K562 (cell line): Measurements from ENCODE around the gene PTPN18. TPM values are rescaled to one million over a fixed set of nuclear protein-coding genes. Genes with fewer than 3 reads are reported as not detected.

Source experiments
- BRD4 ChIP-seq: fragments of 200-600 bp; sonication (generic); IDR thresholded peaks from 2 replicates; pipeline ENCODE4 v1.6.1; 2017; ENCODE audit warnings: inconsistent platforms
- CAMTA2 ChIP-seq: fragments of 250-450 bp; sonication (Bioruptor Pico); conservative IDR thresholded peaks from 2 replicates; pipeline ENCODE4 v1.5.1; 2022
- DNMT1 ChIP-seq: fragments of 450-650 bp; IDR thresholded peaks from 2 replicates; pipeline ENCODE4 v1.6.1; 2016; ENCODE audit warnings: antibody characterized with exemption, mild to moderate bottlenecking
- EGR1 ChIP-seq: fragments of 450-650 bp; conservative IDR thresholded peaks from 2 replicates; pipeline ENCODE4 v1.6.1; 2017; ENCODE audit warnings: mild to moderate bottlenecking
- ESRRA ChIP-seq: fragments of 450-650 bp; IDR thresholded peaks from 2 replicates; pipeline ENCODE4 v1.6.1; 2014; ENCODE audit warnings: low read depth, mild to moderate bottlenecking, moderate library complexity, borderline replicate concordance
- GABPA ChIP-seq: fragments of 200-800 bp; sonication (Bioruptor generic); conservative IDR thresholded peaks from 2 replicates; pipeline ENCODE4 v1.6.1; 2016; ENCODE audit warnings: low read depth, missing genetic modification characterization, missing compliant biosample characterization
- HDAC2 ChIP-seq: fragments of 450-650 bp; IDR thresholded peaks from 2 replicates; pipeline ENCODE4 v1.6.1; 2016; ENCODE audit warnings: mild to moderate bottlenecking
- HMG20B ChIP-seq: fragments of 250-450 bp; sonication (Bioruptor Pico); IDR thresholded peaks from 2 replicates; pipeline ENCODE4 v1.5.0; 2021; ENCODE audit warnings: mild to moderate bottlenecking
- HNRNPUL1 ChIP-seq: fragments of 200-400 bp; formaldehyde crosslinking; IDR thresholded peaks from 2 replicates; pipeline ENCODE4 v1.6.1; 2017; ENCODE audit warnings: low read length
- MAFF ChIP-seq: IDR thresholded peaks from 2 replicates; pipeline ENCODE4 v1.6.1; 2012; ENCODE audit warnings: low read length, improper control_type of control experiment
- NCOA1 ChIP-seq: fragments of 450-650 bp; IDR thresholded peaks from 2 replicates; pipeline ENCODE4 v1.6.1; 2016; ENCODE audit warnings: low read depth
- NFE2 ChIP-seq: IDR thresholded peaks from 2 replicates; pipeline ENCODE4 v1.6.1; 2014; ENCODE audit warnings: antibody characterized with exemption, low read depth
- ZBTB7A ChIP-seq: IDR thresholded peaks from 2 replicates; pipeline ENCODE4 v1.6.1; 2011; ENCODE audit warnings: low read depth, mild to moderate bottlenecking, low read length, moderate library complexity, borderline replicate concordance; ENCODE audit not compliant: control insufficient read depth
- ZEB2 ChIP-seq: fragments of 450-650 bp; IDR thresholded peaks from 2 replicates; pipeline ENCODE4 v1.6.1; 2016
- ZFX ChIP-seq: sonication (generic); formaldehyde crosslinking; IDR thresholded peaks from 2 replicates; pipeline ENCODE4 v1.8.0; 2022; ENCODE audit warnings: mild to moderate bottlenecking, missing genetic modification reagents, moderate library complexity
- ZNF3 ChIP-seq: fragments of 250-450 bp; sonication (Bioruptor Pico); IDR thresholded peaks from 2 replicates; pipeline ENCODE4 v1.5.0; 2021; ENCODE audit warnings: mild to moderate bottlenecking, moderate library complexity
- ZNF584 ChIP-seq: fragments of 200-800 bp; sonication (Bioruptor generic); IDR thresholded peaks from 2 replicates; pipeline ENCODE4 v1.6.1; 2016; ENCODE audit warnings: low read depth, mild to moderate bottlenecking, missing genetic modification characterization, missing compliant biosample characterization
- ZNF644 ChIP-seq: fragments of 200-800 bp; sonication (Bioruptor generic); IDR thresholded peaks from 2 replicates; pipeline ENCODE4 v1.6.1; 2016; ENCODE audit warnings: low read depth, missing genetic modification characterization, missing compliant biosample characterization
- ZNF785 ChIP-seq: fragments of 250-450 bp; sonication (Bioruptor Pico); IDR thresholded peaks from 2 replicates; pipeline ENCODE4 v1.4.0; 2020; ENCODE audit warnings: mild to moderate bottlenecking
- polyA plus RNA-seq, 8 experiments: library from polyadenylated mRNA; depleted of rRNA in 4 of 8; stranded (reverse) in 5 of 8; unstranded in 3 of 8; fragments of >200 nt; fragmentation: Nextera tagmentation in 2 of 8; fragmentation: Illumina TruSeq in 1 of 8; extraction: Ambion mirVana in 2 of 8; extraction: Trizol in 1 of 8; gene quantifications; 2 replicates each; pipeline versions ENCODE4 v1.2.1 to v1.2.3, GENCODE V29; 2011 to 2014; ENCODE audit warnings: inconsistent platforms in 1 of 8, missing spikeins in 1 of 8
- total RNA-seq, 7 experiments: library from RNA; depleted of rRNA in 6 of 7; stranded (reverse); fragments of >200 nt in 6 of 7; fragmentation: Illumina TruSeq in 2 of 7; extraction: Trizol in 2 of 7; gene quantifications; 2 replicates each; pipeline versions ENCODE4 v1.2.1 to v1.2.3, GENCODE V29; 2011 to 2021; ENCODE audit warnings: low replicate concordance in 1 of 7
- TF ChIP-seq, protein P1 (sequence below): fragments of 250-450 bp; sonication (Bioruptor Pico); IDR thresholded peaks from 2 replicates; pipeline ENCODE4 v1.4.0; 2020
- TF ChIP-seq, protein P2 (sequence below), 2 experiments: fragments of 450-650 bp; IDR thresholded peaks; 2 replicates each; pipeline ENCODE4 v1.6.1; 2018; ENCODE audit warnings: mild to moderate bottlenecking in 2 of 2, low read depth in 1 of 2; ENCODE audit not compliant: partially characterized antibody in 2 of 2
- TF ChIP-seq, protein P3 (sequence below): sonication (generic); formaldehyde crosslinking; IDR thresholded peaks from 2 replicates; pipeline ENCODE4 v1.8.0; 2022; ENCODE audit warnings: mild to moderate bottlenecking, low read depth, missing genetic modification reagents

The PTPN18 gene
- total and polyA plus RNA-seq, 9 of the 15 experiments (the other 6 are each of a cell fraction or from before 2014, with no cell fraction given): 11.6 to 90.7 (median 49.6) TPM

DNA sequence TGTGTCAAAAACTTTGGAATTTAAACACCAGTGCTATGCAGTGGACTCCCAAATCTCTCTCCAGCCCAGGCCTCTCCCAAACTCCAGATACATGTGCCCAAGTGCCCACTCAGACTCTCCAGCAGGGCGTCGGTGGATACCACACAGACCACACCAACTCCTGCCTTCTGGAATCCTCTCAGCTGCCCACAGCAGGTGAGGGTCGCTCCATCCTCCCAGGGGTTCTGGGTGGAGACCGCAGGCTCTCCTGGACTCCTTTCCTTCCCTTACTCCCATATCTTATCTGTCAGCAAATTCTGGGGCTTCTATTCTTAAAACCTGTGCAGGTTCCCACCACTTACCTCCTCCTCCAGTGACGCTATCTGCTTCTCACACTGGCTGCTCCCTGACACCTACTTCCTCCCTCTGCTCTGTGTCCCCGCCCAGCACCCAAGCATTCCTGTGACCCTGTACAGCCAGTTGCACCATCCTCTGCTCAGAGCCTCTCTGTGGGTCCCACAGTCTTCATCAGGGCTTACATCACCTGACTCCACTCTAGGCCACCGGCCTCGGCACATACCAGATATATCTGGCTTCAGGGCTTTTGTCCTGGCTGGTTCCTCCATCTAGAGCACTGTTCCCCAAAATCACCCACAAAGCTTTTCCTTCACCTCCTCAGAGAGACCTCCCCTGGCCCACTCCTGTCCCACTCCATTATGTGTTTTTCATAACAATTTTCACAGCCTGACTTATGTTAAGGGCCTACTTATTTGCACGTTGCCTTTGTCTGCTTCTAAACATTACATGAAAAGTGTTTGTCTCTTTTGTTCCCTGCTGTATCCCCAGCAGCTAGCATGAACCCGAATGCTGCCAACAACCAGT is 15.7 kb upstream of the PTPN18 start (continued):
- TF ChIP-seq CAMTA2 (CRISPR knock-in tag) (no peak), HMG20B (CRISPR knock-in tag) (no peak), NFE2 (no peak), HDAC2 (peak; percentile 70; the same call in 1 of the 2 replicates), GABPA (tag) (no peak), DNMT1 (no peak), ZNF3 (CRISPR knock-in tag) (no peak), ESRRA (peak; percentile 20; the same call in 1 of the 2 replicates), ZNF584 (CRISPR knock-in tag) (no peak; the same call in 1 of the 2 replicates), ZBTB7A (peak; percentile 60; the same call in 1 of the 2 replicates), NCOA1 (no peak; the same call in 1 of the 2 replicates), ZNF644 (tag) (no peak), HNRNPUL1 (no peak), MAFF (peak; percentile 46), ZNF785 (CRISPR knock-in tag) (no peak), ZEB2 (peak; percentile 96), ZFX (CRISPR knock-in tag) (no peak), BRD4 (no peak), EGR1 (0 out of 2 replicates have a peak, but pooled peaks have one; percentile 21)
- TF ChIP-seq, protein P1, sequence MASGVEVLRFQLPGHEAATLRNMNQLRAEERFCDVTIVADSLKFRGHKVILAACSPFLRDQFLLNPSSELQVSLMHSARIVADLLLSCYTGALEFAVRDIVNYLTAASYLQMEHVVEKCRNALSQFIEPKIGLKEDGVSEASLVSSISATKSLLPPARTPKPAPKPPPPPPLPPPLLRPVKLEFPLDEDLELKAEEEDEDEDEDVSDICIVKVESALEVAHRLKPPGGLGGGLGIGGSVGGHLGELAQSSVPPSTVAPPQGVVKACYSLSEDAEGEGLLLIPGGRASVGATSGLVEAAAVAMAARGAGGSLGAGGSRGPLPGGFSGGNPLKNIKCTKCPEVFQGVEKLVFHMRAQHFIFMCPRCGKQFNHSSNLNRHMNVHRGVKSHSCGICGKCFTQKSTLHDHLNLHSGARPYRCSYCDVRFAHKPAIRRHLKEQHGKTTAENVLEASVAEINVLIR (CRISPR knock-in tag): no peak
- TF ChIP-seq, protein P2, sequence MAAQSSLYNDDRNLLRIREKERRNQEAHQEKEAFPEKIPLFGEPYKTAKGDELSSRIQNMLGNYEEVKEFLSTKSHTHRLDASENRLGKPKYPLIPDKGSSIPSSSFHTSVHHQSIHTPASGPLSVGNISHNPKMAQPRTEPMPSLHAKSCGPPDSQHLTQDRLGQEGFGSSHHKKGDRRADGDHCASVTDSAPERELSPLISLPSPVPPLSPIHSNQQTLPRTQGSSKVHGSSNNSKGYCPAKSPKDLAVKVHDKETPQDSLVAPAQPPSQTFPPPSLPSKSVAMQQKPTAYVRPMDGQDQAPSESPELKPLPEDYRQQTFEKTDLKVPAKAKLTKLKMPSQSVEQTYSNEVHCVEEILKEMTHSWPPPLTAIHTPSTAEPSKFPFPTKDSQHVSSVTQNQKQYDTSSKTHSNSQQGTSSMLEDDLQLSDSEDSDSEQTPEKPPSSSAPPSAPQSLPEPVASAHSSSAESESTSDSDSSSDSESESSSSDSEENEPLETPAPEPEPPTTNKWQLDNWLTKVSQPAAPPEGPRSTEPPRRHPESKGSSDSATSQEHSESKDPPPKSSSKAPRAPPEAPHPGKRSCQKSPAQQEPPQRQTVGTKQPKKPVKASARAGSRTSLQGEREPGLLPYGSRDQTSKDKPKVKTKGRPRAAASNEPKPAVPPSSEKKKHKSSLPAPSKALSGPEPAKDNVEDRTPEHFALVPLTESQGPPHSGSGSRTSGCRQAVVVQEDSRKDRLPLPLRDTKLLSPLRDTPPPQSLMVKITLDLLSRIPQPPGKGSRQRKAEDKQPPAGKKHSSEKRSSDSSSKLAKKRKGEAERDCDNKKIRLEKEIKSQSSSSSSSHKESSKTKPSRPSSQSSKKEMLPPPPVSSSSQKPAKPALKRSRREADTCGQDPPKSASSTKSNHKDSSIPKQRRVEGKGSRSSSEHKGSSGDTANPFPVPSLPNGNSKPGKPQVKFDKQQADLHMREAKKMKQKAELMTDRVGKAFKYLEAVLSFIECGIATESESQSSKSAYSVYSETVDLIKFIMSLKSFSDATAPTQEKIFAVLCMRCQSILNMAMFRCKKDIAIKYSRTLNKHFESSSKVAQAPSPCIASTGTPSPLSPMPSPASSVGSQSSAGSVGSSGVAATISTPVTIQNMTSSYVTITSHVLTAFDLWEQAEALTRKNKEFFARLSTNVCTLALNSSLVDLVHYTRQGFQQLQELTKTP (IDR thresholded peaks at IDR 0.05; ENCODE audit: low read depth in 1 of 2, partially characterized antibody in 2 of 2): no peak
- TF ChIP-seq, protein P3, sequence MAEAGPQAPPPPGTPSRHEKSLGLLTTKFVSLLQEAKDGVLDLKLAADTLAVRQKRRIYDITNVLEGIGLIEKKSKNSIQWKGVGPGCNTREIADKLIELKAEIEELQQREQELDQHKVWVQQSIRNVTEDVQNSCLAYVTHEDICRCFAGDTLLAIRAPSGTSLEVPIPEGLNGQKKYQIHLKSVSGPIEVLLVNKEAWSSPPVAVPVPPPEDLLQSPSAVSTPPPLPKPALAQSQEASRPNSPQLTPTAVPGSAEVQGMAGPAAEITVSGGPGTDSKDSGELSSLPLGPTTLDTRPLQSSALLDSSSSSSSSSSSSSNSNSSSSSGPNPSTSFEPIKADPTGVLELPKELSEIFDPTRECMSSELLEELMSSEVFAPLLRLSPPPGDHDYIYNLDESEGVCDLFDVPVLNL (CRISPR knock-in tag): no peak
